HG02943 (cell line): Measurements from ENCODE around the gene CTNND2.
"Not testable (repeated sequence)": the region's sequence is repeated elsewhere in the genome, so short reads cannot be mapped to it uniquely, and the experiment has no call there.

Experiments used
- ATAC-seq: cut with Tn5 transposase; IDR thresholded peaks from one replicate; pipeline ENCODE4 v1.9.1; 2021; ENCODE audit warnings: mild to moderate bottlenecking, low read depth, moderate library complexity; ENCODE audit not compliant: unreplicated experiment

The CTNND2 gene

GRCh38 chr5:11494340-11494739 lies 409.9 kb downstream of the CTNND2 start:
- no peak for ATAC-seq

GRCh38 chr5:11491404-11492075 lies 412.7 kb downstream of the CTNND2 start:
- no peak for ATAC-seq

- ATAC-seq = no peak
Measured at GRCh38 chr5:11483630-11484029, 420.6 kb downstream of the CTNND2 start.

GRCh38 chr5:11482011-11482410 lies 422.2 kb downstream of the CTNND2 start:
- no peak for ATAC-seq

- no peak for ATAC-seq
Measured at GRCh38 chr5:11477786-11478185, 426.5 kb downstream of the CTNND2 start.

GRCh38 chr5:11476866-11477265 lies 427.4 kb downstream of the CTNND2 start:
- no peak for ATAC-seq

- ATAC-seq = no peak
Measured at GRCh38 chr5:11468334-11469039, 435.8 kb downstream of the CTNND2 start.

GRCh38 chr5:11467588-11467987 lies 436.7 kb downstream of the CTNND2 start:
- ATAC-seq = no peak

- ATAC-seq = no peak
Measured at GRCh38 chr5:11459716-11460115, 444.5 kb downstream of the CTNND2 start.

- no peak for ATAC-seq
Measured at GRCh38 chr5:11455505-11455904, 448.7 kb downstream of the CTNND2 start.

- no peak for ATAC-seq
Measured at GRCh38 chr5:11452852-11453251, 451.4 kb downstream of the CTNND2 start.

- ATAC-seq = no peak
Measured at GRCh38 chr5:11449966-11450365, 454.3 kb downstream of the CTNND2 start.

- ATAC-seq = no peak
Measured at GRCh38 chr5:11449217-11449616, 455.0 kb downstream of the CTNND2 start.

- ATAC-seq = no peak
Measured at GRCh38 chr5:11443831-11444230, 460.4 kb downstream of the CTNND2 start.

GRCh38 chr5:11432116-11432515 lies 472.1 kb downstream of the CTNND2 start:
- no peak for ATAC-seq

- no peak for ATAC-seq
Measured at GRCh38 chr5:11429254-11429653, 475.0 kb downstream of the CTNND2 start.

- no peak for ATAC-seq
Measured at GRCh38 chr5:11427569-11427968, 476.7 kb downstream of the CTNND2 start.

- ATAC-seq = no peak
Measured at GRCh38 chr5:11426442-11426841, 477.8 kb downstream of the CTNND2 start.

GRCh38 chr5:11422342-11422741 lies 481.9 kb downstream of the CTNND2 start:
- ATAC-seq = no peak

GRCh38 chr5:11420969-11421368 lies 483.3 kb downstream of the CTNND2 start:
- ATAC-seq = no peak

GRCh38 chr5:11415751-11416150 lies 488.5 kb downstream of the CTNND2 start:
- ATAC-seq = no peak

- not testable (repeated sequence) for ATAC-seq
Measured at GRCh38 chr5:11414732-11415131, 489.5 kb downstream of the CTNND2 start.
